Neural progenitor cell (in vitro differentiated cells): ENCODE measurements around the gene FRMPD2.

Source experiments
- EZH2 ChIP-seq: fragments of 200-600 bp; sonication (generic); IDR thresholded peaks from 2 replicates; pipeline ENCODE4 v1.6.1; 2017; ENCODE audit warnings: antibody characterized with exemption, mild to moderate bottlenecking, moderate library complexity
- TF ChIP-seq, protein P1 (sequence below): fragments of 200-600 bp; sonication (generic); IDR thresholded peaks from 2 replicates; pipeline ENCODE4 v1.5.1; 2017; ENCODE audit warnings: antibody characterized with exemption, mild to moderate bottlenecking

DNA sequence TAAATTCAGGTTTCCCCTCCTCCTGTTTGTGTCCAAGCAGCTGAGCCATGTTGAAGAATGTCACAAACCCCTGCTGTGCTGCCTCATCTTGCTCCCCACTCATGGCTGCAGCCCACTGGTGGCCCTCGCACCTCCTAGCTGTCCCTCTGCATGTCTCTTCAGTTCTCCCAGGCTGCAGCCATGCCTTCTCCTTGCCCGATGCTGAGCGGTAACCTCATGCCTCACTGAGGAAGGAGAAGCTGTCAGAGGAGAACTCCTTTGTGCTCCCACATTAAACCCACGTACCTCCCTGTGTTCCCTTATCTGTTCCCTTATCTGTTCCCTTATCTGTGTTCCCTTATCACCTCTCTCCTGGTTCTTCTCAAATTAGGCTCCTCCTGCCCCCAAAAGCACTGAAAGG, 10.3 kb upstream of the FRMPD2 start:
- TF ChIP-seq, protein P1, sequence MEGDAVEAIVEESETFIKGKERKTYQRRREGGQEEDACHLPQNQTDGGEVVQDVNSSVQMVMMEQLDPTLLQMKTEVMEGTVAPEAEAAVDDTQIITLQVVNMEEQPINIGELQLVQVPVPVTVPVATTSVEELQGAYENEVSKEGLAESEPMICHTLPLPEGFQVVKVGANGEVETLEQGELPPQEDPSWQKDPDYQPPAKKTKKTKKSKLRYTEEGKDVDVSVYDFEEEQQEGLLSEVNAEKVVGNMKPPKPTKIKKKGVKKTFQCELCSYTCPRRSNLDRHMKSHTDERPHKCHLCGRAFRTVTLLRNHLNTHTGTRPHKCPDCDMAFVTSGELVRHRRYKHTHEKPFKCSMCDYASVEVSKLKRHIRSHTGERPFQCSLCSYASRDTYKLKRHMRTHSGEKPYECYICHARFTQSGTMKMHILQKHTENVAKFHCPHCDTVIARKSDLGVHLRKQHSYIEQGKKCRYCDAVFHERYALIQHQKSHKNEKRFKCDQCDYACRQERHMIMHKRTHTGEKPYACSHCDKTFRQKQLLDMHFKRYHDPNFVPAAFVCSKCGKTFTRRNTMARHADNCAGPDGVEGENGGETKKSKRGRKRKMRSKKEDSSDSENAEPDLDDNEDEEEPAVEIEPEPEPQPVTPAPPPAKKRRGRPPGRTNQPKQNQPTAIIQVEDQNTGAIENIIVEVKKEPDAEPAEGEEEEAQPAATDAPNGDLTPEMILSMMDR: no peak
- no peak for TF ChIP-seq EZH2
